ENCODE data around the gene SLX9.

Gene SLX9

DNA sequence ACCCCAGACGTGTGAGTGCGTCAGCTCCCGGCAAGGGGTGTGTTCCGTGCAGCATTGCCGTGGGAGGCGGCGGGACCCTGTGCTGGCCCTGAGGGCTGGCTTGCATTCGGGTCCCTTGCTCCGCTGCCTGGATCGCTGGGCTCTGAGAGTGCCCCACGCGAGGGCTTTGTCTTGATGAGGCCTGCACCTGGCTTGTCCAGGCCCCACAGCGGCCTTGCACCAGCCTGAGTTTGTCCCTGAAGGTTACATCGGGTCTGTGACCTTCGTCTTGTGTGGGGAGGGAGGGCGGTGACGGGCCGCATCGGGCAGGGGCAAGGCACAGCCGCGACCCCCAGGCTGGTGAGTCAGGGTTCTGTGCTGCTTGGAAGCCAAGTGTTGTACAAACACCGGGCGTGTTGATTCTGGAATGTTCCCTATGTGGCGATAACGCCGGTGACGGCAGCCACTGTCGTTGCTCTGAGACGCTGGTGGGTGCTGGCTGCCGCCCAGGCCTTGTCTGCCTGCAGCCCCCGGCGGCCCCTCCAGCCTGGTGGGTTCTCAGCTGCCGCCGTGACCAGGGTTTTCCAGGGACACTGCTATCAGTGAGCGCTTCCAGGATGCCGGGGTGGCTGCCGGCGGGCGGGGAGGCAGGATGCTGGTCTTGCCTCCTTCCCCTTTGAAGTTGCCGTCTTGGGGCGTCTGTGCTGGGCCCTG lies 42.9 kb downstream of the SLX9 start:
- no peaks in the 10 kb centered on the region for H3K9me3 ChIP-seq (ENCODE audit: control insufficient read depth, insufficient read depth, low read length)
- no peaks in the 10 kb centered on the region for H3K36me3 ChIP-seq (ENCODE audit: insufficient read depth, low read length)
- no peak overlapping the region for H3K9ac ChIP-seq (ENCODE audit: low read depth, low read length)
- no peaks in the 10 kb centered on the region for H3K4me1 ChIP-seq (ENCODE audit: insufficient read depth, low read length)

DNA sequence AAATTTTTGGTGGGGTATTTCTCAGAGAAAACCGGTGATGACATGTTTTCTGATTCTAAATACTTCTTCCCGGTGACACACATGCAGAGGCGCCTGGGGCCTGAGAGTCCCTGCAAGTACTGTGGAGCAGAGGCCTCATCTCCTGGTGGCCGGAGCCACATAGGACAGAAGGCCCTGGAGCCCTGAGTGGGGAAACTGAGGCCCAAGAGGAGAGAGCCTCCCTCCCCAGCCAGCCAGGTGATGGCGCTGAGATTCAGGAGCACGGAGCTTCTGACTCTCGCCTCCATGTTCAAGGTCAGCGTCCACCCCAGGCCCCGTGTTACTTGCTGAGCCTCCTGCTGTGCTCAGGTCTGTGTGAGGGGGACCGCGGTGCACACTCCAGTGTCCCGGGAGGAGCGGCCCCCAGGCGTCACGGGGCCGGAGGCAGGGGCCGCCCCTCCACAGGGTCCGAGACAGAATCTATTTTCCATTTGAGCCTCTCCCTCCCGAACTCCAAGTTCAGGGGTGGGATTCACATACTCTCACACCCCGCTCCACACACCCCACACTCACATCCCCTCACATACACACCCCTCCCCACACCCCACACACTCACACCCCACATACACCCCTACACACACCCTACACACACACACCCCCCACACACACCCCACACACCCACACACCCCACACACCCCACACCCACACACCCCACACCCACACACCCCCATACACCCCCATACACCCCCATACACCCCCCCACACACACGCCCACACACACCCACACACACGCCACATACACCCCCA lies 43.8 kb downstream of the SLX9 start:
- Histone ChIP-seq H3K9me3 (ENCODE audit: control insufficient read depth, insufficient read depth, low read length) (no peaks in the 10 kb centered on the region), H3K9ac (ENCODE audit: low read depth, low read length) (no peak overlapping the region), H3K36me3 (ENCODE audit: insufficient read depth, low read length) (no peaks in the 10 kb centered on the region), H3K4me1 (ENCODE audit: insufficient read depth, low read length) (no peaks in the 10 kb centered on the region)

DNA sequence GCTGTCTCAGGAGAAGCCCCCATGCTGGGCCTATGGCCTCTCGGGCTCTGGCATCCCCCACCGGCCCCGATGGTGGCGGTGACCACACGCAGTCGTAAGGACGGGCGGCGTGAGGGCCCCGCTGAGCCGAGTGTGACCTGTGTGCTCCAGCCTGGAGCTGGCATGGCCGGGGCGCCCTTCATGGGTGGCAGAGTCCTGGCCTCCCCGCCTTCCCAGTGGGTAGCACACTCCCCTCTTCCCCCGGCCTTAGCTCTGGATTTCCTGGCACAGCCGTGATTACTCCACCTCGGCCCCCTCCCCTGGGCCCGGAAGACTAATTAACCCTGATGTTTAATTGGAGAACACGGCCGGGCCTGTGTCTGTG lies 44.6 kb downstream of the SLX9 start:
- H3K4me1 ChIP-seq (ENCODE audit: insufficient read depth, low read length), result no peaks in the 10 kb centered on the region
- no peaks in the 10 kb centered on the region for H3K36me3 ChIP-seq (ENCODE audit: insufficient read depth, low read length)
- no peak overlapping the region for H3K9ac ChIP-seq (ENCODE audit: low read depth, low read length)
- H3K9me3 ChIP-seq (ENCODE audit: control insufficient read depth, insufficient read depth, low read length), result no peaks in the 10 kb centered on the region

DNA sequence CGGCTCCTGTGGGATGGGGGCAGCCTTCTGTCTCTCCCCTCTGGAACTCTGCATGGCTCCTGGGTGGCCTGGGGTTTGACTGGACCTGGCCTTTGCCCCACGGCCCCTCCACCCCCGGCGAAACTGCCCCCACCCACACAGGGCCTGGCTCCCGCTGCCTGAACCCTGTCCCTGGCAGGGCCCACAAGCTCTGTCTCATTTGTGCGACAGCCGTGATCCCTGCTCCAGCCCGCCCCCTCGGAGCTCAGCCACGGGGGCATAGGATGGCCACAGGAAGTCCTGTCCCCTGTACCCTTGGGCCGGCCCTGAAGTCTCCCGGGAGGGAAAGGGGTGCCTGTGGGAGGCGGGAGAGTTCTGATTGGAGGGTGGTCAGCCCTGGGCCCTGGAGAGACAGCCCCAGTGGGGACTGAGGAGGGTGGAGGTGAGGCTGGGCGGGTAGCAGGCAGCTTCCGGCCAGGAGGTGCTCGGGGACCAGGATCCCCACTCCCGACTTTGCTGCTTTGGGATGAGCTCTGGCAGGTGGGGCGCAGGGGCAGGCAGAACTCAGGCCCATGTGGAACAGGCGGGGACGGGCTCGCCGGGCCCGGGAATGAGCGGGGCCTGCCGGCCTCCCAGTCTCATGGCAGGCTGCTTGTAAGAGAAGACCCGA lies 45.1 kb downstream of the SLX9 start:
- Histone ChIP-seq H3K9ac (ENCODE audit: low read depth, low read length) (no peak overlapping the region), H3K36me3 (ENCODE audit: insufficient read depth, low read length) (no peaks in the 10 kb centered on the region), H3K9me3 (ENCODE audit: control insufficient read depth, insufficient read depth, low read length) (no peaks in the 10 kb centered on the region), H3K4me1 (ENCODE audit: insufficient read depth, low read length) (no peaks in the 10 kb centered on the region)

DNA sequence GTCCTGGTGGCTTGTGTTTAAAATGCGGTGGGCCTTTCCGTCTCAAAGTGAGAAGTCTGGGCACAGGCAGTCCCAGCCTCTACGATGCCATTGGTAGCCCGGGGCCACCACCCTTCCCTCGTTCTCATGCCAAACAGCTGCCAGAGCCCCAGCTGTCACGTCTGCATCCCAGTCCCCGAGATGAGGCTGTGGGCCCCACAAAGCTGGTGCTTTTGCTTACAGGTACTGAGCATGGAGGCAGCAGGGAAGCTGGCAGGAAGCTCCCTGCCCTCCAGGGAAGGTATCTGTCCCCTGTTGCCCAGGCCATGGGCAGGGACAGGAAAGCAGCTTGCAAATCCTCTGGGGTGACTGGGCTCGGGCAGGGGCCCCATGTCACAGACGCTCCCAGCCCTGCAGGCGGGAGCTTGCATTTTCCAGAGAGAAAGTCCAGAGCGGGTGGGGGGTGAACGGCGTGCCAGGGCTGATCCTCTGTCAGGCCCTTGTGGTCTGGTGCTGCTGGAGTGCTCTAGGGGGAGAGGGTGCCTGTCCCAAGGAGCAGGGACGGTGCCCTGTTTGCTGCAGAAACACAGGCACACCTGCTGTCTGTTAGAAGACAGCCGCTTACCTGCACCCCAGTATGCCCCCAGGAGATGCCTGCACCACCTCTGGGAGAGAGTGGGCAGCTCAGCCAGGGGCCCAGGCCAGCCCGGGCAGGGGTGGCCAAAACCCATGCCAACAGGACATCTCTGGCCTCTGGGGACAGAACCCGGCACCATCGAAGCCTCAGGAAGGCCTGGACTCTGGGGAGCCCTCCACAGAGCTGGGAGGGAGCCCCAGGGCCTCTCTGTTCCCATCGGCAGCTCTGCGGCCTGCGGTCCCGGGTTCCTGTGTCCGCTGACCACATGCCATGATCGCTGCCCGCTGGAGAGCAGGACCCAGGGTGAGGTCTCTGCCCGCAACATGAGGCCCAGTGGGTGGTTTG lies 45.9 kb downstream of the SLX9 start:
- Histone ChIP-seq H3K4me1 (ENCODE audit: insufficient read depth, low read length) (no peaks in the 10 kb centered on the region), H3K36me3 (ENCODE audit: insufficient read depth, low read length) (no peaks in the 10 kb centered on the region), H3K9ac (ENCODE audit: low read depth, low read length) (no peak overlapping the region), H3K9me3 (ENCODE audit: control insufficient read depth, insufficient read depth, low read length) (no peaks in the 10 kb centered on the region)

DNA sequence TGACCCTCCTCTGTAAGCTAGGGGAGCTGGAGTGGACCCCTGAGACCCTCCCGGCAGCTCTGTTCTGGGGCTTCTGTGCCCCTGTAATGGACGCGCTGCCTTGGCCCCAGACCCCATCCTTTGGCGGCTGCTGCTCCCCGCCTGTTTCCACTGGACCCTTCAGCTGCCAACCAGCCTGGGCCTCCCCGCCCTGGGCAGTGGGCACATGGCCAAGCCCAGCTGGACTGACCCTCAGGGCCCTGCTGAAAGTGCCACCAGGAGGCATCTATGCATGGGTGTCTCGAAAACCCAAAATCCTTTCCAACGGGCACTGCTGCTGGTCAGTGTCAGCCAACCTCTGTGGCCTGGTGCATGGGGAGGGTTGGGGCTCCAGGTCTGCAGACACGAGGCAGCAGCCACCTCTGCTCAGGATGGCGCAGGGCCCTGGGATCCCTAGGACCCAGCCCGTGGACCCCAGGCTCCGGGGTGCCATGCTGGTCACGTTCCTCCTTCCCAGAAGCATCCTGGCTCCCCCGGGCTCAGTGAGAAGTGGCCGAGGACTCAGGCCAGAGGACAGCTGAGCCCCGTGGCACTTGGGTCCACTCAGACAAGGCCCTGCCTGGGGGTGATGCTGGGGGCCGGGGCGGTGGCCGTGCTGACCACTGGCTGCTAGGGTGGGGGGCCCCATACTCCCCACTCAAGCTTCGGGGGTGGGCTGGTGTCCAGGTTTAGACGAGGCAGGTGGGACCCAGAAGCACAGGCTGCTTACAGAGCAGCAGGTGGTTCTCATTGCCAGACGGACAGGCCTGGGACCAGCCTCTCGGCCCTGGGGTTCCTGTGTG lies 46.9 kb downstream of the SLX9 start:
- H3K9ac ChIP-seq (ENCODE audit: low read depth, low read length), result no peak overlapping the region
- H3K4me1 ChIP-seq (ENCODE audit: insufficient read depth, low read length), result no peaks in the 10 kb centered on the region
- no peaks in the 10 kb centered on the region for H3K36me3 ChIP-seq (ENCODE audit: insufficient read depth, low read length)
- no peaks in the 10 kb centered on the region for H3K9me3 ChIP-seq (ENCODE audit: control insufficient read depth, insufficient read depth, low read length)

DNA sequence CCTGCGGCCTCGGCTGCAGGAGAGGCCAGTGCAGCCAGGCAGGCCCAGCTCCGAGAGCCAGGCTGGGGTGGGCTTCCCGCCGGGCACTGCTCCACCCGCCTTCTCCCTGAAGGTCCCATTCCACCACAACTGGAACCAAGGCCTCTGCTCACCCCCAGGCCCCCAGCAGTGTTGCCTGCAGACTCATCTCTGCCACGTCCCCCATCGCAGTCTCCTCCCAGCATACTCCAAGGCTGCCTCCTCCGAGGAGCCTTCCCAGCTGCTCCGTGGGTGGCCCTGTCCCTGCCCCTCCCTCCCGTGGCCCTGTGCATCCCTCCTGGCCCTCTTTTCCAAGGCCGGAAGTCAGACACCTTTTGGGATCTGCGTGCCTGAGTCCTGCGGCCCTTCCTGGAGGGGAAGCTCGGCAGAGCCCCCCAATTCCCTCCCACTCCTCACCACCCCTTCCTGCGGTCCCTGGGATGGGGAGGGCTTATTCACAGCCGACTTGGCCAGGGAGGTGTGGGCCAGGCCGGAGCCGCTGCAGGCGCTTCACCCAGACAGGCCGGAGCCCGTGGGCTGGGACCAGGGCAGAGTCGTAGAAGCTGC lies 47.6 kb downstream of the SLX9 start:
- H3K9ac ChIP-seq (ENCODE audit: low read depth, low read length), result no peak overlapping the region
- H3K9me3 ChIP-seq (ENCODE audit: control insufficient read depth, insufficient read depth, low read length), result no peaks in the 10 kb centered on the region
- no peaks in the 10 kb centered on the region for H3K36me3 ChIP-seq (ENCODE audit: insufficient read depth, low read length)
- H3K4me1 ChIP-seq (ENCODE audit: insufficient read depth, low read length), result no peaks in the 10 kb centered on the region

DNA sequence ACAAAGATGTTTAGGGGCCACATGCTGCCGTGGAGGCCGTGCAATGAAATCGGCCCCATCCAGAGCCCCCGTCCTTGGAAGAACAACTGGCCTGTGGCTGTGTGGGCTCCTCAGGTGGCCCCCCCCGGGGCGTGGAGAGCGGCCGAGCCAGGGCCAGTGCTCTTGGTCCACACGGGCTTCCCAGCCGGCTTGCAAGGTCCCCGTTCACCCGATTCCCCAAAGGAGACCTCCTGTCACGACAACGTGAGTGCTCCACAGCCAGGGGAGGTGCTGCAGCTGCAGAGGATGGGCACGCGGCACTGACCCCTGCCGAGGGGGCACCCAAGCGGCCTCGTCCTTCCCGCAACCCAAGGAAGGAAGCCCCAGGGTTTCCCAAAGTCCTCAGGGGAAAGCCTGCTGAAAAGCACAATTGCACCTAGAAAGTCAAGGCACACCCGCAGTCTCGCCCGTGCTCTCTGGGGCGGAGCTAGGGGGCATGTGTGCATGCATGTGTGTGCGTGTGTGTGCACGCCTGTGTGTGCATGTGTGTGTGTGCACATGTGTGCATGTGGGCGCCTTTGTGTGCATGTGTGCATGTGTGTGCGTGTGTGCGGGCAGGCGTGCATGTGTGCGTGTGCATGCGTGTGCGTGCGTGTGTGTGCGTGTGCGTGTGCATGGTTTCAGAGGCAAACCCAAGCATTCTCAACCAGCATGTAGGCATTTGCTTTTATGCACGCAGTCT lies 48.2 kb downstream of the SLX9 start:
- H3K9ac ChIP-seq (ENCODE audit: low read depth, low read length), result no peak overlapping the region
- H3K4me1 ChIP-seq (ENCODE audit: insufficient read depth, low read length), result no peaks in the 10 kb centered on the region

DNA sequence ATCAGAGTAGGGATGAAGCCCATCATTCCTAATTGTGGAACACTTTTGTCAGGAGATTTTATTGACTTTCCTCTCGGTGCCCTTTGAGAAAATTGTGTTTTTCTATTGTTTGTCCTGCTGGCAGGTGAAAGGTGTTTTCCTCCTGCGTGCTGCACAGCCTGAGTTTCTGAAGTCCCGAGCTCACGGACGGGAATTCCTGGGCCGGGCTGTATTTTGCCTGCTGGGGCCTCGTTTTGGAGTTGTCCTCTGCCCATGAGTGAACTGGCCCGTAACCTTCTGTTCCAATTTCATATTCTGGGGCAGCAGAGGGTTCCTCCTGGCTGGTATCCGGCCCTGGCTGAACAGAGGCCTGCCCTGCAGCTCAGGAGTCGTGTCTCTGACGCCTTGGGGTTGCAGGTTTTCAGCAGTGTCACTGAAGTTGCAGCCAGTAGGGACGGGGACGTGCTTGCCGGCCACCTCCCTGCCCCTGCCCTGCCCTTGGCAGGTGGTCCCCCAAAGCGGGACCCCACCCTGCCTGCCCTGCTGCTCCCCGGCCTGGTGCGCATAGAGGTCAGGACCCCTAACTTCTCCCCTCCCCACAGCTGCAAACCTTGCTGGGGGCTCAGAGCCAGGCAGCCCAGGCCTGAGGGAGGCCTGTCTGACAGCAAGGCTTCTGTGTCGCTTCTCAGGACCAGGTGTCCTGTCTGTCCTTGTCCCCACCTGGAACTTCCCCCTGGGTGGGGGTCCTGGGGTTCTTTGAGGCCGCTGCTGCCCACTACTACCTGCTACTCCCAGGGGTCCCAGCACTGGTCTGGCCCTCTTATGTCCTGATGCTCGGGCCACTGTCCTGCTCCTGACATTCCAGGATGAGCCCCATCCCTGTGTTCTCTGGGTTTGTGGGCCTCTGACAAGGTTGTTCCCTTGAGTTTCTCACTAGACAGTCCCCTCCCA lies 49.0 kb downstream of the SLX9 start:
- Histone ChIP-seq H3K36me3 (ENCODE audit: insufficient read depth, low read length) (no peaks in the 10 kb centered on the region), H3K9me3 (ENCODE audit: control insufficient read depth, insufficient read depth, low read length) (no peaks in the 10 kb centered on the region), H3K9ac (ENCODE audit: low read depth, low read length) (no peak overlapping the region), H3K4me1 (ENCODE audit: insufficient read depth, low read length) (no peaks in the 10 kb centered on the region)

More for the DNA sequence above, 48.2 kb downstream of the SLX9 start:
- Histone ChIP-seq H3K9me3 (ENCODE audit: control insufficient read depth, insufficient read depth, low read length) (no peaks in the 10 kb centered on the region), H3K36me3 (ENCODE audit: insufficient read depth, low read length) (no peaks in the 10 kb centered on the region)

DNA sequence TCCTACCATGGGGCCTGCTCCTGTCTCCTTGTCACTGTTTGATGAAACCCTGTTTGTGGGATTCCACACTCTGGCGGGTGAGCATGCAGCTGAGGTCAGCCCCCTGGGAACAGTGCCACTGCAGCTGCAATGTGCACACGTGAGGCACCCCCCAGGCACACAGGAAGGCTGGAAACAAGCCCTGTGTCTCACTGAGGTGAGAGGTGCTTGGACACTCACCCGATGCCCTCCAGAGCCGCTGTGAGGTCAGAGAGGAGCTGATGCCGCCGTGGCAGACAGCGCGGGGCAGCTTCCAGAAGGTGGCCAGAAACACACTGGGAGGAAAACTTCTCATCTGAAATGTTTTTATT lies 49.7 kb downstream of the SLX9 start:
- no peak overlapping the region for H3K9ac ChIP-seq (ENCODE audit: low read depth, low read length)
- no peaks in the 10 kb centered on the region for H3K9me3 ChIP-seq (ENCODE audit: control insufficient read depth, insufficient read depth, low read length)
- H3K36me3 ChIP-seq (ENCODE audit: insufficient read depth, low read length), result no peaks in the 10 kb centered on the region
- H3K4me1 ChIP-seq (ENCODE audit: insufficient read depth, low read length), result no peaks in the 10 kb centered on the region

DNA sequence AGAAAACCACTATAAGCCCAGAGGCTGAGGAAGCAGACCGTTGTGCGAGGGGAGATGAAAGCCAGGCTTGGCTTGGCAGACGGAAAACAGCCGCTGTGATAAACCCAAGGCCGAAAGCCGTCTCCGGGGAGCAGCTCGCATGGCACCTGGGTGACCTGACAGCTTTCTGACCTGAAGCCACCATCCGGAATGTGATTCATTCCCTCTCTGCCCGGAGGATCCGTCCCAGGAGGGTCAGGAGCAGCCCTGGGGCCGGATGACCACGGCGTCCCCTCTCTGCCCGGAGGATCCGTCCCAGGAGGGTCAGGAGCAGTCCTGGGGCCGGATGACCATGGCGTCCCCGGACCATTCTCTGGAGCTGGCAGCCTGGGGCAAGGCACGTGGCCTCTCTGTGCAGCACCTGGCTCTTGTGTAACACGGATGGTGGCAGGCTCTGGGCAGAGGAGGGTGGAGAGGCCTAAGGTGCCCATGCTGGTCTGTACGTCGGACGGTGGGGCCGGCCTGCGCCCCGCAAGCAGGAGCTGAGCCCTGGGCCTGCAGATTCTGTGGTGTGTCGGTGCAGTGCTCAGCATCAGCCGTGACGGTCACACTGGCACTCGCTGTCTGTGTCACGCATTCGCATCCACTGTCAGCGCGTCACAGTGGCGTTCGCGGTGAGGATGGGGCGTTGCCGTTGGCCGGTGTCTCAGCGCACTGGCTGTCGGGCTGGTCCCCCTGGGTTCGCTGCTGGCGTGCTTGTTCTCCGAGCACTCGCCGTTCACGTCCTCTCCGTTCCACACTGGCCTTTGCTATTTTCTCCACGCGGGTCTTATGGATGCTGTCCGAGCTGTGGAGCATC lies 50.3 kb downstream of the SLX9 start:
- no peaks in the 10 kb centered on the region for H3K9me3 ChIP-seq (ENCODE audit: control insufficient read depth, insufficient read depth, low read length)
- no peaks in the 10 kb centered on the region for H3K36me3 ChIP-seq (ENCODE audit: insufficient read depth, low read length)
- no peaks in the 10 kb centered on the region for H3K4me1 ChIP-seq (ENCODE audit: insufficient read depth, low read length)
- no peak overlapping the region for H3K9ac ChIP-seq (ENCODE audit: low read depth, low read length)

All from ES-I3 (cell line).